H9 (cell line): ENCODE results near the gene KIF16B. TPM values are rescaled to one million over a fixed set of nuclear protein-coding genes. Genes with fewer than 3 reads are reported as not detected.

ENCODE experiments used
- DNase-seq: peaks from one replicate; pipeline ENCODE4 v3.0.0-alpha.2; 2017
- H2AFZ ChIP-seq: one replicate; pipeline ENCODE4 v1.6.1; 2013; ENCODE audit warnings: mild to moderate bottlenecking, low read length, control low read depth, moderate library complexity
- H2AK5ac ChIP-seq: 2 replicates; pipeline ENCODE4 v1.6.1; 2013; ENCODE audit warnings: low read length, control low read depth, mixed read lengths; ENCODE audit not compliant: insufficient read length
- H2BK120ac ChIP-seq: one replicate; pipeline ENCODE4 v1.6.1; 2013; ENCODE audit warnings: low read depth, mild to moderate bottlenecking, low read length, control low read depth, inconsistent platforms; ENCODE audit not compliant: poor library complexity, severe bottlenecking
- H2BK12ac ChIP-seq: 2 replicates; pipeline ENCODE4 v1.6.1; 2013; ENCODE audit warnings: low read length, control low read depth, mixed read lengths, low read depth; ENCODE audit not compliant: insufficient read length
- H2BK15ac ChIP-seq: 2 replicates; pipeline ENCODE4 v1.6.1; 2013; ENCODE audit warnings: low read depth, low read length, control low read depth
- H2BK20ac ChIP-seq: one replicate; pipeline ENCODE4 v1.6.1; 2013; ENCODE audit warnings: low read depth, mild to moderate bottlenecking, low read length, control low read depth, inconsistent platforms; ENCODE audit not compliant: poor library complexity, severe bottlenecking
- H2BK5ac ChIP-seq: 2 replicates; pipeline ENCODE4 v1.6.1; 2013; ENCODE audit warnings: low read length, control low read depth, mixed read lengths; ENCODE audit not compliant: insufficient read length
- H3K14ac ChIP-seq: 2 replicates; pipeline ENCODE4 v1.6.1; 2013; ENCODE audit warnings: low read length, control low read depth; ENCODE audit not compliant: insufficient read depth
- H3K18ac ChIP-seq: 2 replicates; pipeline ENCODE4 v1.6.1; 2013; ENCODE audit warnings: low read depth, mild to moderate bottlenecking, mixed read lengths, low read length, control low read depth; ENCODE audit not compliant: insufficient read length
- H3K23ac ChIP-seq: 2 replicates; pipeline ENCODE4 v1.6.1; 2013; ENCODE audit warnings: low read length, control low read depth, mixed read lengths, low read depth; ENCODE audit not compliant: insufficient read length
- H3K23me2 ChIP-seq: 2 replicates; pipeline ENCODE4 v1.6.1; 2013; ENCODE audit warnings: low read depth, mild to moderate bottlenecking, mixed read lengths, low read length, control low read depth; ENCODE audit not compliant: insufficient read length, poor library complexity, severe bottlenecking
- H3K27ac ChIP-seq: 2 replicates; pipeline ENCODE4 v1.5.1; 2013; ENCODE audit warnings: low read length, control low read depth, mixed read lengths, low read depth; ENCODE audit not compliant: insufficient read length
- H3K27me3 ChIP-seq: 2 replicates; pipeline ENCODE4 v1.6.1; 2013; ENCODE audit warnings: low read length, control low read depth, inconsistent platforms; ENCODE audit not compliant: insufficient read depth
- H3K4ac ChIP-seq: 2 replicates; pipeline ENCODE4 v1.6.1; 2013; ENCODE audit warnings: low read depth, mild to moderate bottlenecking, control low read depth, inconsistent platforms, low read length, moderate library complexity
- H3K4me1 ChIP-seq: 2 replicates; pipeline ENCODE4 v1.6.1; 2013; ENCODE audit warnings: low read length, control low read depth, inconsistent platforms; ENCODE audit not compliant: insufficient read depth
- H3K4me2 ChIP-seq: 2 replicates; pipeline ENCODE4 v1.6.1; 2013; ENCODE audit warnings: low read length, control low read depth, mixed read lengths; ENCODE audit not compliant: insufficient read length, insufficient read depth
- H3K56ac ChIP-seq: 2 replicates; pipeline ENCODE4 v1.6.1; 2013; ENCODE audit warnings: low read depth, mild to moderate bottlenecking, mixed read lengths, low read length, control low read depth; ENCODE audit not compliant: insufficient read length
- H3K79me1 ChIP-seq: 2 replicates; pipeline ENCODE4 v1.6.1; 2013; ENCODE audit warnings: low read depth, mild to moderate bottlenecking, moderate library complexity, low read length, control low read depth, inconsistent platforms; ENCODE audit not compliant: insufficient read depth, poor library complexity, severe bottlenecking
- H3K79me2 ChIP-seq: 2 replicates; pipeline ENCODE4 v1.6.1; 2013; ENCODE audit warnings: low read length, control low read depth, inconsistent platforms; ENCODE audit not compliant: insufficient read depth
- H3K9ac ChIP-seq: 2 replicates; pipeline ENCODE4 v1.6.1; 2013; ENCODE audit warnings: low read length, control low read depth, mixed read lengths; ENCODE audit not compliant: insufficient read length; ENCODE audit errors: extremely low read depth
- H3K9me3 ChIP-seq: one replicate; pipeline ENCODE4 v1.6.1; 2013; ENCODE audit warnings: low read depth, low read length, inconsistent platforms; ENCODE audit not compliant: control insufficient read depth
- H3T11ph ChIP-seq: one replicate; pipeline ENCODE4 v1.6.1; 2013; ENCODE audit warnings: mild to moderate bottlenecking, low read length, control low read depth, inconsistent platforms
- H4K20me1 ChIP-seq: one replicate; pipeline ENCODE4 v1.6.1; 2013; ENCODE audit not compliant: control insufficient read depth, insufficient read length, insufficient read depth
- H4K5ac ChIP-seq: 2 replicates; pipeline ENCODE4 v1.6.1; 2013; ENCODE audit warnings: low read depth, mild to moderate bottlenecking, mixed read lengths, low read length, control low read depth; ENCODE audit not compliant: insufficient read length
- H4K8ac ChIP-seq: replicated peaks from 2 replicates; pipeline ENCODE4 v1.6.1; 2013; ENCODE audit warnings: low read length, control low read depth, mixed read lengths, low read depth; ENCODE audit not compliant: insufficient read length
- H4K91ac ChIP-seq: 2 replicates; pipeline ENCODE4 v1.6.1; 2013; ENCODE audit warnings: low read depth, mild to moderate bottlenecking, moderate library complexity, mixed read lengths, low read length, control low read depth; ENCODE audit not compliant: insufficient read length
- H3K27ac Mint-ChIP-seq, 3 experiments: 2 replicates in 2 of 3; 3 replicates in 1 of 3; pipeline ENCODE4 v1.8.0; 2020 to 2021; ENCODE audit warnings: mixed read lengths in 3 of 3, mild to moderate bottlenecking in 1 of 3, moderate library complexity in 1 of 3
- H3K27me3 Mint-ChIP-seq: 2 replicates; pipeline ENCODE4 v1.8.0; 2021; ENCODE audit warnings: low read depth, mild to moderate bottlenecking, moderate library complexity, mixed read lengths
- H3K36me3 Mint-ChIP-seq, 3 experiments: 2 replicates in 2 of 3; 3 replicates in 1 of 3; pipeline ENCODE4 v1.8.0; 2020 to 2021; ENCODE audit warnings: low read depth in 3 of 3, mixed read lengths in 3 of 3; ENCODE audit not compliant: insufficient read depth in 1 of 3
- H3K4me1 Mint-ChIP-seq, 2 experiments: 2 replicates each; pipeline ENCODE4 v1.8.0; 2020; ENCODE audit warnings: mixed read lengths in 2 of 2
- H3K4me3 Mint-ChIP-seq, 2 experiments: 2 replicates in 1 of 2; 3 replicates in 1 of 2; pipeline ENCODE4 v1.8.0; 2020 to 2021; ENCODE audit warnings: mild to moderate bottlenecking in 2 of 2, mixed read lengths in 2 of 2, moderate library complexity in 1 of 2
- H3K9me3 Mint-ChIP-seq, 2 experiments: 2 replicates in 1 of 2; 3 replicates in 1 of 2; pipeline ENCODE4 v1.8.0; 2020; ENCODE audit warnings: mild to moderate bottlenecking in 2 of 2, mixed read lengths in 2 of 2, moderate library complexity in 1 of 2
- CTCF ChIP-seq: fragments of 200-600 bp; sonication (generic); conservative IDR thresholded peaks from 3 replicates; pipeline ENCODE4 v1.8.0; 2021; ENCODE audit warnings: antibody characterized with exemption, mild to moderate bottlenecking
- WGBS: extraction: QIAGEN DNeasy Blood & Tissue Kit; methylation state at CpG from one replicate; pipeline ENCODE4 v1.1.7; 2013; ENCODE audit warnings: missing lambda C conversion rate, low lambda C conversion rate, mixed read lengths; ENCODE audit not compliant: insufficient read length; ENCODE audit errors: extremely low coverage; 5-methylcytosine and 5-hydroxymethylcytosine counted together
- total RNA-seq: library from RNA; stranded (reverse); gene quantifications from 2 replicates; pipeline ENCODE4 v1.2.1, GENCODE V29; 2021

The KIF16B gene
- total RNA-seq, 1 experiment from 2014 or later = 7.4 TPM

- Histone ChIP-seq H3K79me2 (no peaks in the 10 kb centered on the region), H3K27ac (no peak overlapping the region), H2BK5ac (no peak overlapping the region), H3K56ac (no peak overlapping the region), H3T11ph (no peak overlapping the region), H4K91ac (no peak overlapping the region), H3K23ac (no peak overlapping the region), H3K4me2 (no peak overlapping the region), H3K4ac (no peak overlapping the region), H4K20me1 (no peaks in the 10 kb centered on the region), H2BK12ac (no peak overlapping the region), H3K23me2 (no peaks in the 10 kb centered on the region), H3K14ac (no peak overlapping the region), H3K18ac (no peak overlapping the region), H3K27me3 (no peaks in the 10 kb centered on the region), H3K79me1 (no peaks in the 10 kb centered on the region), H3K9ac (no peak overlapping the region), H2AK5ac (no peak overlapping the region), H2BK15ac (no peak overlapping the region), H2AFZ (no peak overlapping the region), H2BK120ac (no peak overlapping the region), H2BK20ac (no peak overlapping the region), H3K9me3 (no peaks in the 10 kb centered on the region), H3K4me1 (no peaks in the 10 kb centered on the region), H4K5ac (no peak overlapping the region), H4K8ac (no peak overlapping the region)
- H3K9me3 Mint-ChIP-seq = no peaks in the 10 kb centered on the region
- no peak for DNase-seq
- no peaks in the 10 kb centered on the region for H3K4me1 Mint-ChIP-seq
- WGBS = no CpG with 5 or more reads among the region's 8 CpGs
- no peaks in the 10 kb centered on the region for H3K27me3 Mint-ChIP-seq
- no peak overlapping the region for H3K4me3 Mint-ChIP-seq
- TF ChIP-seq CTCF = no peak
- H3K36me3 Mint-ChIP-seq = peaks cover 0 to 21% (median 16%) of the 10 kb centered on the region in 3 experiments; a peak in 5 of 7 replicates
- peak overlapping the region in 1 of 3 experiments; percentile 14; a peak in 1 of 7 replicates for H3K27ac Mint-ChIP-seq
Observed at GRCh38 chr20:16505894-16506293, 67.4 kb downstream of the KIF16B start.
